GM10266 (cell line): ENCODE data around the gene ARMC12.
"Not testable (repeated sequence)": the region's sequence is repeated elsewhere in the genome, so short reads cannot be mapped to it uniquely, and the experiment has no call there.

ENCODE experiments used
- DNase-seq: peaks from one replicate; pipeline ENCODE4 v3.0.0; 2012; ENCODE audit errors: extremely low spot score
- TF ChIP-seq, protein P1 (sequence below): IDR thresholded peaks from 2 replicates; pipeline ENCODE4 v1.5.1; 2012; ENCODE audit warnings: mild to moderate bottlenecking, low read depth; ENCODE audit not compliant: control insufficient read depth, insufficient read depth; ENCODE audit errors: missing control alignments

ARMC12 gene, protein sequence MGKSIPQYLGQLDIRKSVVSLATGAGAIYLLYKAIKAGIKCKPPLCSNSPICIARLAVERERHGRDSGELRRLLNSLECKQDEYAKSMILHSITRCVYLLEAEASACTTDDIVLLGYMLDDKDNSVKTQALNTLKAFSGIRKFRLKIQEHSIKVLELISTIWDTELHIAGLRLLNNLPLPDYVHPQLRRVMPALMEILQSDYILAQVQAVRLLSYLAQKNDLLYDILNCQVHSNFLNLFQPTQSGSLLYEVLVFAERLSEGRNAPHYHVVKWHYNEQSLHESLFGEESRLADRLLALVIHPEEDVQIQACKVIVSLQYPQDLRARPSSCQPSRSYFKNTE

DNA sequence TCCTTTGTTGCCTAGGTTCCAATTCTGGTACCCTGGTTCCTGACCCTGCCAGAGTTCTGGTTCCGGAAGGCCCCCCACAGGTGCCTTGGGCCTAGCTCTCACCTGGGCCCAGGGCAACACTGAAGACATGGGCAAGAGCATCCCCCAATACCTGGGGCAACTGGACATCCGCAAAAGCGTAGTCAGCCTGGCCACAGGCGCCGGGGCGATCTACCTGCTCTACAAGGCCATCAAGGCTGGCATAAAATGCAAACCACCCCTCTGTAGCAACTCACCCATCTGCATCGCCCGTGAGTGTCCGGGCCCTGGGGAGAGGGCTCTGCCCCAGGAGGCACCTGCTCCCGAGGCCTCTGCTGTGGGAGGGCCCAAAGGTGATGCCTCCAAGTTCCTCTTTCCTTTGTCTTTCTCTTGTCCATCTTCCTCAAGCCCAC, at the start of gene ARMC12:
ARMC12 (plus strand) TSS at position 51 of the 431 bp plus-strand sequence; CDS start at position 128, 77 bp downstream.
- TF ChIP-seq, protein P1, sequence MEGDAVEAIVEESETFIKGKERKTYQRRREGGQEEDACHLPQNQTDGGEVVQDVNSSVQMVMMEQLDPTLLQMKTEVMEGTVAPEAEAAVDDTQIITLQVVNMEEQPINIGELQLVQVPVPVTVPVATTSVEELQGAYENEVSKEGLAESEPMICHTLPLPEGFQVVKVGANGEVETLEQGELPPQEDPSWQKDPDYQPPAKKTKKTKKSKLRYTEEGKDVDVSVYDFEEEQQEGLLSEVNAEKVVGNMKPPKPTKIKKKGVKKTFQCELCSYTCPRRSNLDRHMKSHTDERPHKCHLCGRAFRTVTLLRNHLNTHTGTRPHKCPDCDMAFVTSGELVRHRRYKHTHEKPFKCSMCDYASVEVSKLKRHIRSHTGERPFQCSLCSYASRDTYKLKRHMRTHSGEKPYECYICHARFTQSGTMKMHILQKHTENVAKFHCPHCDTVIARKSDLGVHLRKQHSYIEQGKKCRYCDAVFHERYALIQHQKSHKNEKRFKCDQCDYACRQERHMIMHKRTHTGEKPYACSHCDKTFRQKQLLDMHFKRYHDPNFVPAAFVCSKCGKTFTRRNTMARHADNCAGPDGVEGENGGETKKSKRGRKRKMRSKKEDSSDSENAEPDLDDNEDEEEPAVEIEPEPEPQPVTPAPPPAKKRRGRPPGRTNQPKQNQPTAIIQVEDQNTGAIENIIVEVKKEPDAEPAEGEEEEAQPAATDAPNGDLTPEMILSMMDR: no peak
- no peak for DNase-seq

DNA sequence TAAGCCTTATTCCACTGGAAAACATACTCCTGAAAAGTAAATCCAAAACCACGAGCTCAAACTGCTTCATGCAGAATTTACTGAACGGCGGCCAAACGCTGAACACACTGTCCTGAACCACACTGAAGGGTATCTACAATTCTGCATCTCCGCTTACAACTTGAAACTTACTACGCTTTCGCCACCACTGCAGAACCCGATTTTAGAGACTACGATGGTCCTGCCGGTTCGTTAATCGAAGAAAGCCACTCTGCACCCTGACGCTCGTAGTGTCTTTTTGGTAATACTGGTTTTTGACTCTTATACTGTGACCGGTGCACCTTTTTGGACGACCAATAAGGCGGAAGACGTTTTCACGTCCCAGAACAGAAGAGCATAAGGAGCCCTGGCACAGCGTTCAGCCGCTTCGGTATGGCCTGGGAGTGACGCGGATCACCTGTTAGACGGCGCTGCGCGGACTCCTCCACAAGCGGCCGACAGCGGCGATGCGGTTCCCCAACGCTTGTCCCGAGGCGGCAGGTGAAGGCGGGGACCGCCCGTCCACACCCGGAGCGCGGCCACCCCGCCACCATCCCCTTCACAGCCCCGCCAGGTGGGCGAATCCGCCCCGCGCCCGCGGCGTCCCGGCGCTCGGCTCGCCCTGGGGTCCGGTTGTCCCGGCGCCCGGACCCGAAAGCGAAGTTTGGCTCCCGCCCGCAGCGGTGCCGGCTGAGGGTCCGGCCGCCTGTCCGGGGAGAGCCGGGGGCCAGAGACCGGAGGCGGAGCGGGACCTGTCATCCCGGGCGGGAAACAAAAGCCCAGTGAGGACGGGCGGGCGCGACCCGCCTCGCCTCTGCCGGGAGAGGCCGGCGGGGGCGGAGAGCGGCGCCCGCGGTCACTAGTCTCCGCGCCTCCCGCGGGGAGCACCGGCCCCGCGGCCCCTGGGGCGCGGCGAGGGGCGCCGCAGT, 48.9 kb upstream of the ARMC12 start:
- TF ChIP-seq, protein P1: no peak
- peak; percentile 49 for DNase-seq

DNA sequence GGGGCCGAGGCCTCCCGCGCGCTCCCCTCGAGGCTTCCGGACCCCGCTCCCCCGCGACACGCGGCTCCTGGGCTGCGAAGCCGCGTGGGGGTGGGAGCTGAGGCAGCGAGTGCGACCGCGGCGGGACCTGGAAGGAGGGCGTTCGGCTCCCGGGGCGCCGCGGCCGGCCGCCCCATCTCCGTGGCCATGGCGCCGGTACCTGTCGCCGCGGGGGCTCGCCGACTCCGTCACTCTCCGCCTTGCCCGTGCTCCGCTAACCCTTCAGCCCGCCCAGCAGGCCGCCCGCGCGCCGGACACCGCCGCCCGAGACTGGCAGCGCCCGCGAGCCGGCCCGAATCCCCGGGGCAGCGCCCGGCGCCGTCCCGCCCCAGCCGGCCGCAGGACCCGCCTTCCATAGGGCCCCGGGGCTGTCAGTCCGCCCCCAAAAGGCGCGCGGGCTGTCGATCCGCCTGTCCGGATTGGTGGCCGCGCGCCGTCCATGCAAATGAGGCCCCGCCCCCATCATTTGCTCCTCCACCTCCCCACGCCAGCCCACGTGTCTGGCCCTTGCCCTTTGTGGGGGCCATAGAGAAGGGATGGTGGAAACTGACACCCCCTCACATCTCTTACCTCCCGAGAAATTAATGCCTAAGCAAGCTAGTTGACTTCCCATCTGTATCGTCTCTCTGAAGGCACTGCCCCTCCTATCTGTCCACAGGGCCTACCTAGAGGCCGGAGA, 48.1 kb upstream of the ARMC12 start, which contains the start of gene FKBP5:
FKBP5 (minus strand) TSS at position 311 of the 718 bp plus-strand sequence. CDS start 46,091 bp downstream, outside the sequence.
- DNase-seq: peak; percentile 97
- TF ChIP-seq, protein P1: no peak

DNA sequence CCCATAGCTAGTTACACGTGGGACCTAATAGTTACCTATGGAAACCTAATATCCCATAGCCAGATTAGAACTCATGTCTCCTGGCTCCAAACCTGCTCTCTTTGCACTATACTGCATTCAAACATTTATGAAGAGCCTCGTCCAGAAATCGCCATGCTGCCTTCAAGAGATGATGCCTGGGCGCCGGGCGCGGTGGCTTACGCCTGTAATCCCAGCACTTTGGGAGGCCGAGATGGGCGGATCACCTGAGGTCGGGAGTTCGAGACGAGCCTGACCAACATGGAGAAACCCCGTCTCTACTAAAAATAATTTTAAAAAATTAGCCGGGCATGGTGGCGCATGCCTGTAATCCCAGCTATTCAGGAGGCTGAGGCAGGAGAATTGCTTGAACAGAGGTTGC, 46.8 kb upstream of the ARMC12 start:
- not testable (repeated sequence) for DNase-seq

DNA sequence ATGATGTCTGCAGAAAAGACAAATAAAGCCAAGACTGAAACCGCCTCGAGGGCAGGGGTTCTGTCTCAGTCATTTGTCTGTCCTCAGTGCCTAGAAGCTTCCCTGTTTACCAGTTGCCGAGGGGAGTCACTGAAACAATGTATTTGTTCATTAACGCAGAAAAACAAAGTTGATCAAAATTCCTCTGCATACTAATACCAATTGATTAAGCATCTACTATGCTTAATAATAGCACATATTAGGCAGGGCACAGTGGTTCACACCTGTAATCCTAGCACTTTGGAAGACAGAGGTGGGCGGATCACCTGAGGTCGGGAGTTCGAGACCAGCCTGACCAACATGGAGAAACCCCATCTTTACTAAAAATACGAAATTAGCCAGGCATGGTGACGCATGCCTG, 46.3 kb upstream of the ARMC12 start:
- TF ChIP-seq, protein P1: no peak
- no peak for DNase-seq

DNA sequence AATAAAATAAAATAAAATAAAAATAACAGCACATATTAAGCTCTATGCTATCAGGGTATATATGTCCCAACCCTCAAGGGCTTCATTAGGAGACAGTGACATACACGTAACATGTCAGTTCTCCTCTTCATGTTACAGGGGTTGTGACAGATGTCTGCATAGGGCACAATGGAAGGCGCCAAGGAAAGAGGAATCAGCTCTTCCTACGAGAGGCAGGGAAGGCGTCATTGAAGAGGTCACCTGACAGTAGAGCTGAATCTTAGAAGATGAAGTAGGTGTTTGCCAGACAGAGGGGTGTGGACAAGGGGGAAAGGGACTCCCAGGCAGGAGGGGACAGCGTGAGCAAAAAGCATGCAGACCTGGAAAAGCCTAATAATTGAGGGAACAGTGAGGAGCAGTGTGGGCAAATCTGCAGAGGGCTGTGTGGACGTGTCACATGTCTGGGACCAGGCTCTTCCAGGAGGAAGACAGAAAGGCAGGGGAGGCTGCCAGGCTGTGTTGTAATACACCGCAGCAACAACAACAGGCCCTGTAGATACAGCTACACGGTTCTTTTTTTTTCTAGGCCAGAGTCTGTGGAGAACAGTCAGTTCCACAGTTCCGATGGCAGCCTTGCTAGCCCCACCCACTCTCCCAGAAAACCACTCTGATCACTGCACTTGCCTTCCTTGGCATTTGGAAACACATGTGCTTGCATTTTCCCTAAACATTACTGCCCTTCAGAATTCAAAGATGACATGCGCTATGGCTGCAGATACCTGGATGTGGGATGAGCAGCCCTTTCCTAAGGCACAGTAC, 45.6 kb upstream of the ARMC12 start:
- DNase-seq: no peak
- TF ChIP-seq, protein P1: no peak

DNA sequence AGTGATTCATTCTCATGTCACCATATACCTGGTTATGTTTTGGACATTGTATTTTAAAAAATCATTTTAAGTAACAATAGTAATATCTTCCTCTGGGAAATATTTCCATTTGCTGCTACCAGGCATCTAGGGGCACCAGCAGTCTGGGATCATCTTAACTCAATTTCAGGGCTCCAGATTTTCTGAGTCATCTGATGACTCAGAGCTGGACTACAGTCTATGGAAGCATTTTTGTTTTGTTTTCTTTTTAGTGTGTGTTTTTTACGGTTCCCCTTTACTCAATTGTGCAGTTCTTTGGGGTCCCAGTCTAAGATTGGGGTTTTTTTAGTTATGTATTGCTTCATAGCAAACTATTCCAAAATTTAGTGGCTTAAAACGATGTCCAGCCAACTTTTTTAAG, 42.4 kb upstream of the ARMC12 start:
- DNase-seq: no peak
- TF ChIP-seq, protein P1: no peak

DNA sequence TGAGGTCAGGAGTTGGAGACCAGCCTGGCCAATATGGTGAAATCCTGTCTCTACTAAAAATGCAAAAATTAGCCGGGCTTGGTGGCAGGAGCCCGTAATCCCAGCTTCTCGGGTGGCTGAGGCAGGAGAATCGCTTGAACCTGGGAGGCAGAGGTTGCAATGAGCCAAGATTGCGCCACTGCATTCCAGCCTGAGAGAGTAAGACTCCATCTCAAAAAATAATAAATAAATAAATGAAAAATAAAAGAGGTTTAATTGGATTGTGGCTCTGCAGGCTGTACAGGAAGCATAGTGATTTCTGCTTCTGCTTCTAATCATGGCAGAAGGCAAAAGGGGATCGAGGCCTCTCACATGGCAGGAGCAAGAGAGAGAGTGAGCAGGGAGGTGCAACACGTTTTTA, 38.4 kb upstream of the ARMC12 start:
- not testable (repeated sequence) for DNase-seq
